Esophagus muscularis mucosa (tissue), 4 donors: ENCODE results near the gene SLC25A26.

ENCODE experiments used
- EP300 ChIP-seq: sonication (generic); formaldehyde crosslinking; IDR thresholded peaks from one replicate; pipeline ENCODE4 v1.6.1; 2017; ENCODE audit warnings: antibody characterized with exemption
- POLR2AphosphoS5 ChIP-seq, 2 donors: sonication (generic); formaldehyde crosslinking; IDR thresholded peaks; one replicate each; pipeline ENCODE4 v1.6.1; 2017; ENCODE audit warnings: antibody characterized with exemption in 2 of 2
- TF ChIP-seq, protein P1 (sequence below), 3 experiments: fragments of 200-600 bp in 2 of 3; fragments of 450-650 bp in 1 of 3; sonication (generic) in 2 of 3; IDR thresholded peaks; one replicate each; pipeline ENCODE4 v1.5.1; 2017 to 2019; ENCODE audit warnings: antibody characterized with exemption in 3 of 3, mild to moderate bottlenecking in 2 of 3, moderate library complexity in 1 of 3

DNA sequence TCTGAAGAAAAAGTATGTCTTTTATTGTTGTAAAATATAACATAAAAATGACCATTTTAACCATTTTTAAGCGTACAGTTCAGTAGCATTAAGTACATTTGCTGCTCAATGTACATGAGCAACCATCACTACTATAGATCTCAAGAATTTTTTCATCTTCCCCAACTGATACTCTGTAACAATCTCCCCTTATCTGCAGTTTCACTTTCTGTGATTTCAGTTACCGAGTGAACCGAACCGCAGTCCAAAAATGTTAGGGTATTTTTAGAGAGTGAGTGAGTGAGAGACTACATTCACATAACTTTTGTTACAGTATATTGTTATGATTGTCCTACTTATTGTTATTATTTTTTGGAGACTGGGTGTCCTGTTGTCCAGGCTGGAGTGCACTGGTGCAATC lies 9.0 kb upstream of the SLC25A26 start:
- TF ChIP-seq, protein P1, sequence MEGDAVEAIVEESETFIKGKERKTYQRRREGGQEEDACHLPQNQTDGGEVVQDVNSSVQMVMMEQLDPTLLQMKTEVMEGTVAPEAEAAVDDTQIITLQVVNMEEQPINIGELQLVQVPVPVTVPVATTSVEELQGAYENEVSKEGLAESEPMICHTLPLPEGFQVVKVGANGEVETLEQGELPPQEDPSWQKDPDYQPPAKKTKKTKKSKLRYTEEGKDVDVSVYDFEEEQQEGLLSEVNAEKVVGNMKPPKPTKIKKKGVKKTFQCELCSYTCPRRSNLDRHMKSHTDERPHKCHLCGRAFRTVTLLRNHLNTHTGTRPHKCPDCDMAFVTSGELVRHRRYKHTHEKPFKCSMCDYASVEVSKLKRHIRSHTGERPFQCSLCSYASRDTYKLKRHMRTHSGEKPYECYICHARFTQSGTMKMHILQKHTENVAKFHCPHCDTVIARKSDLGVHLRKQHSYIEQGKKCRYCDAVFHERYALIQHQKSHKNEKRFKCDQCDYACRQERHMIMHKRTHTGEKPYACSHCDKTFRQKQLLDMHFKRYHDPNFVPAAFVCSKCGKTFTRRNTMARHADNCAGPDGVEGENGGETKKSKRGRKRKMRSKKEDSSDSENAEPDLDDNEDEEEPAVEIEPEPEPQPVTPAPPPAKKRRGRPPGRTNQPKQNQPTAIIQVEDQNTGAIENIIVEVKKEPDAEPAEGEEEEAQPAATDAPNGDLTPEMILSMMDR (IDR thresholded peaks at IDR 0.05) = no peak
- TF ChIP-seq EP300 = no peak
- no peak for TF ChIP-seq POLR2AphosphoS5 (IDR thresholded peaks at IDR 0.05)
